CD4-positive, CD25-positive, alpha-beta regulatory T cell (primary cell): ENCODE data around the gene TIGAR. TPM values are rescaled to one million over a fixed set of nuclear protein-coding genes. Genes with fewer than 3 reads are reported as not detected.
A peak's percentile ranks its signal among the peaks of the same experiment; 100 is the strongest.

ENCODE experiments used
- ATAC-seq, 2 donors: fragments of 150-1000 bp; cut with Tn5 transposase; one replicate each; pipeline ENCODE4 v1.10.0; 2021; ENCODE audit warnings: low read depth in 2 of 2, moderate number of reproducible peaks in 2 of 2, moderate library complexity in 1 of 2
- DNase-seq, 3 donors: peaks; one replicate each; pipeline versions ENCODE4 v3.0.0 to v3.0.0-alpha.2; 2012 to 2022; ENCODE audit warnings: mixed read lengths in 1 of 3
- H3K27ac ChIP-seq: one replicate; pipeline ENCODE4 v1.7.0; 2013; ENCODE audit warnings: mild to moderate bottlenecking, low read length; ENCODE audit not compliant: insufficient read depth, poor library complexity, severe bottlenecking
- H3K27me3 ChIP-seq: one replicate; pipeline ENCODE4 v1.7.0; 2013; ENCODE audit warnings: low read length; ENCODE audit not compliant: control insufficient read depth, insufficient read depth
- H3K36me3 ChIP-seq: one replicate; pipeline ENCODE4 v1.7.0; 2013; ENCODE audit warnings: mild to moderate bottlenecking, low read length, moderate library complexity; ENCODE audit not compliant: control insufficient read depth, insufficient read depth
- H3K4me1 ChIP-seq: 2 replicates; pipeline ENCODE4 v1.7.0; 2013; ENCODE audit warnings: mild to moderate bottlenecking, low read length; ENCODE audit not compliant: insufficient read depth, control insufficient read depth, poor library complexity, severe bottlenecking
- H3K4me3 ChIP-seq: one replicate; pipeline ENCODE4 v1.7.0; 2013; ENCODE audit warnings: low read depth, mild to moderate bottlenecking, low read length, moderate library complexity
- H3K9me3 ChIP-seq, 2 experiments: 1 replicate in 1 of 2; 2 replicates in 1 of 2; pipeline ENCODE4 v1.7.0; 2013; ENCODE audit warnings: low read length in 2 of 2, mild to moderate bottlenecking in 1 of 2, moderate library complexity in 1 of 2; ENCODE audit not compliant: control insufficient read depth in 2 of 2
- H3K27ac Mint-ChIP-seq, 3 donors: one replicate each; pipeline ENCODE4 v1.8.0; 2020 to 2022; ENCODE audit warnings: mild to moderate bottlenecking in 3 of 3, mixed read lengths in 3 of 3, moderate library complexity in 2 of 3
- H3K27me3 Mint-ChIP-seq: one replicate; pipeline ENCODE4 v1.8.0; 2022; ENCODE audit warnings: mild to moderate bottlenecking, mixed read lengths
- H3K36me3 Mint-ChIP-seq: one replicate; pipeline ENCODE4 v1.8.0; 2020; ENCODE audit warnings: mixed read lengths
- H3K4me1 Mint-ChIP-seq, 4 donors: one replicate each; pipeline ENCODE4 v1.8.0; 2020 to 2022; ENCODE audit warnings: mixed read lengths in 4 of 4, mild to moderate bottlenecking in 1 of 4
- H3K4me3 Mint-ChIP-seq, 4 donors: one replicate each; pipeline ENCODE4 v1.8.0; 2020 to 2022; ENCODE audit warnings: mild to moderate bottlenecking in 4 of 4, mixed read lengths in 4 of 4, moderate library complexity in 3 of 4
- H3K9me3 Mint-ChIP-seq, 7 donors: one replicate each; pipeline ENCODE4 v1.8.0; 2020 to 2022; ENCODE audit warnings: mixed read lengths in 7 of 7, mild to moderate bottlenecking in 3 of 7, moderate library complexity in 2 of 7
- polyA plus RNA-seq, 4 donors: library from polyadenylated mRNA; unstranded; fragments of 300-500 nt; fragmentation: Illumina TruSeq; gene quantifications; one replicate each; pipeline ENCODE4 v1.2.3, GENCODE V29; 2021
- total RNA-seq: library from RNA; stranded (reverse); gene quantifications from one replicate; pipeline ENCODE4 v1.2.3, GENCODE V29; 2022

Gene TIGAR
- total and polyA plus RNA-seq, 5 donors from 2014 or later, result 2.1 to 13.3 (median 6.1) TPM

DNA sequence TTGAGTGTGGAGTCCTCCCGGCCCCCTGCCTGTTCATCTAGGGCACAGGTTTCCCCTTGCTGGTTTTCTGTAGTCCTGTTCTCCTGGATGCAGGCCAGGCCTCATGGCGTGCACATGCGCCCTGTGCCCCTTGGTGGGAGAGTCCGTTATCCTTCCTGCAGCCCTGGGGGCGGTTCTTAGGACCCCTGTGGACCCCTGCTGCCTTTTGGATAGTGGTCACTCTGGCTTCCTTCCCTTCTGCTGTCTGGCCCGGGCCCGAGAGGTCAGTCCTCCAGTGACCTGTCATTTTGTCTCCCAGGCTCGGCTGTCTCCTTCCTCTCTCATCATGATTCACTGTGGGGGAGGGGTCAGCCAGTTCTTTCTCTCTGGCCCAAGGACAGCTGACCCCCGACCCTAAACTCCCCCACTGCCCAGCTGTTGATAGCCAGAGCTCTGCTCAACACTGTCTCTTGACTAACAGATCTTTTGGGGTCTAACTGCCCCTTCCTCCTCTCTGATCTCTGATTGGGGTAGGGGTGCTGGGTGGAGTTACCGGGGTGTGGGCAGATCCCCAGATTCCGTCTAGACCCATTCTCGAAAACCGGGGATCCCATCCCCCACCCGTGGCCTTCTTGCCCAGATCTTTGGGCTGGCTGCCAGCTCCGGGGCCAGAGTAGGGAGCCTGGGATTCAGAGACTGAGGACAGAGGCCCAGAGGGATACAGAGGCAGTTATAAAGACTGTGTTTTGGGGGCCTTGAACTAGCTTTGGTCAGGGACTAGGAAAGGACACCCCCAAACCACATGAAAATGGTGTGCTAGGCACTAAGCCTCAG, 40.5 kb upstream of the TIGAR start:
- Mint-ChIP-seq H3K27me3 (no peaks in the 10 kb centered on the region), H3K4me3 (peak overlapping the region; percentile 72 to 96 (median 85)), H3K4me1 (peaks cover 33 to 93% (median 70%) of the 10 kb centered on the region in 4 donors), H3K9me3 (no peaks in the 10 kb centered on the region), H3K27ac (peak overlapping the region; percentile 89 to 96 (median 90)), H3K36me3 (peaks cover 54% of the 10 kb centered on the region)
- Histone ChIP-seq H3K9me3 (no peaks in the 10 kb centered on the region), H3K4me3 (peak overlapping the region; percentile 67), H3K27ac (peak overlapping the region; percentile 59), H3K36me3 (peaks cover 91% of the 10 kb centered on the region), H3K27me3 (no peaks in the 10 kb centered on the region), H3K4me1 (peaks cover 89% of the 10 kb centered on the region)
- ATAC-seq, result no peak
- no peak for DNase-seq

- peak overlapping the region; percentile 59 for H3K27ac ChIP-seq
- no peak for DNase-seq
- Mint-ChIP-seq H3K36me3 (peaks cover 58% of the 10 kb centered on the region), H3K4me1 (peaks cover 33 to 93% (median 70%) of the 10 kb centered on the region in 4 donors), H3K27ac (peak overlapping the region; percentile 71 to 90 (median 89)), H3K9me3 (no peaks in the 10 kb centered on the region), H3K4me3 (peak overlapping the region in 1 of 4 donors; percentile 61), H3K27me3 (no peaks in the 10 kb centered on the region)
- no peaks in the 10 kb centered on the region for H3K27me3 ChIP-seq
- H3K36me3 ChIP-seq, result peaks cover 94% of the 10 kb centered on the region
- no peak overlapping the region for H3K4me3 ChIP-seq
- no peaks in the 10 kb centered on the region for H3K9me3 ChIP-seq
- peaks cover 91% of the 10 kb centered on the region for H3K4me1 ChIP-seq
- no peak for ATAC-seq
These were observed 39.8 kb upstream of the TIGAR start for GRCh38 chr12:4281173-4281654.

GRCh38 chr12:4282103-4282891, 38.7 kb upstream of the TIGAR start:
- Mint-ChIP-seq H3K27ac (peak overlapping the region in 2 of 3 donors; percentile 65 to 75), H3K27me3 (no peaks in the 10 kb centered on the region), H3K4me3 (peak overlapping the region in 2 of 4 donors; percentile 67 to 90), H3K9me3 (no peaks in the 10 kb centered on the region), H3K4me1 (peaks cover 31 to 93% (median 66%) of the 10 kb centered on the region in 4 donors), H3K36me3 (peaks cover 58% of the 10 kb centered on the region)
- Histone ChIP-seq H3K27ac (peak overlapping the region; percentile 27), H3K4me1 (peaks cover 91% of the 10 kb centered on the region), H3K27me3 (no peaks in the 10 kb centered on the region), H3K4me3 (no peak overlapping the region), H3K36me3 (peaks cover 99% of the 10 kb centered on the region), H3K9me3 (no peaks in the 10 kb centered on the region)
- no peak for ATAC-seq
- no peak for DNase-seq

GRCh38 chr12:4282892-4283511, 38.0 kb upstream of the TIGAR start:
- H3K27ac Mint-ChIP-seq, result peak overlapping the region in 2 of 3 donors; percentile 69 to 75
- H3K27ac ChIP-seq, result peak overlapping the region; percentile 27
- peaks cover 99% of the 10 kb centered on the region for H3K36me3 ChIP-seq
- peaks cover 61% of the 10 kb centered on the region for H3K36me3 Mint-ChIP-seq
- H3K9me3 ChIP-seq, result no peaks in the 10 kb centered on the region
- H3K4me3 Mint-ChIP-seq, result peak overlapping the region in 2 of 4 donors; percentile 81 to 90
- ATAC-seq (peak in 1 of 2 donors; percentile 7), DNase-seq (no peak)
- no peaks in the 10 kb centered on the region for H3K27me3 Mint-ChIP-seq
- no peaks in the 10 kb centered on the region for H3K27me3 ChIP-seq
- H3K4me1 Mint-ChIP-seq, result peaks cover 35 to 94% (median 70%) of the 10 kb centered on the region in 4 donors
- peaks cover 91% of the 10 kb centered on the region for H3K4me1 ChIP-seq
- H3K9me3 Mint-ChIP-seq, result no peaks in the 10 kb centered on the region
- H3K4me3 ChIP-seq, result no peak overlapping the region

DNA sequence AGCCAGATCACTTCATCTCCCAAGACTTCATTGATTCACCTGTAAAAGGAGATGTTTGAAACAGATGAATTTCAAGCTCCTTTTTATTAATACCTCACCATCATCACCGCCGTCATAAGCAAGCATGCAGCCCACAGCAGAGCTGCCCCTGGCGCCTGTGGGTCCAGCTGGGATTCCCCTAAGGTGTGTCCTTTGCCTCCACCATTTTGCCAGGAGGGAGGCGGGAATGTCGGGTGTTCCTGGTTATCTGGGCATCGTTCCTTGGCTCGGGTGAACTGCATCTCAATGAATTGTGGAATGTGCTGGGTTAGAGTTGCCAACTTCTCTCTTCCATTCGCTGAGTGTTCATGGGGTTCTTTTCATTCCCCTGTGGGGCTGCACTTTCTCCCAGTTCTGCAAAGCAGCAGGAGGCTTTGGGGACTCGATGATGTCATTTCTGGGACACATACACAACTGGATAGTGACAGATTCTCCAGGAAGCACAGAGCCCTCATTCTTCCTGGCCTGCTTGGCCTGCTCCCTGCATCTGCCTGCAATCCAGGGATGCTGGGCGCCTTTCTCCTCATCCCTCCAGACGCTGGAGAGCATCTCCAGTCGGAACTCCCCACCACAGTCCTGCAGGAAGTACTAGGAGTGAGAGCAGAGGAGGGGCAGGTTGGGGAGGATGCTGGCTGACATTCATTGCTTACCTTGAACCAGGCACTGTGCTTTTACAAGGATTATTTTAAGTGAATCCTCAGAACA, 37.3 kb upstream of the TIGAR start:
- H3K27me3 ChIP-seq, result no peaks in the 10 kb centered on the region
- no peak for ATAC-seq
- no peak overlapping the region for H3K27ac ChIP-seq
- Mint-ChIP-seq H3K36me3 (peaks cover 61% of the 10 kb centered on the region), H3K4me3 (peak overlapping the region; percentile 3 to 81 (median 32)), H3K27me3 (no peaks in the 10 kb centered on the region), H3K4me1 (peaks cover 35 to 94% (median 70%) of the 10 kb centered on the region in 4 donors), H3K27ac (peak overlapping the region; percentile 69 to 92 (median 75)), H3K9me3 (no peaks in the 10 kb centered on the region)
- peaks cover 99% of the 10 kb centered on the region for H3K36me3 ChIP-seq
- no peak for DNase-seq
- H3K4me3 ChIP-seq, result no peak overlapping the region
- no peaks in the 10 kb centered on the region for H3K9me3 ChIP-seq
- peaks cover 91% of the 10 kb centered on the region for H3K4me1 ChIP-seq

DNA sequence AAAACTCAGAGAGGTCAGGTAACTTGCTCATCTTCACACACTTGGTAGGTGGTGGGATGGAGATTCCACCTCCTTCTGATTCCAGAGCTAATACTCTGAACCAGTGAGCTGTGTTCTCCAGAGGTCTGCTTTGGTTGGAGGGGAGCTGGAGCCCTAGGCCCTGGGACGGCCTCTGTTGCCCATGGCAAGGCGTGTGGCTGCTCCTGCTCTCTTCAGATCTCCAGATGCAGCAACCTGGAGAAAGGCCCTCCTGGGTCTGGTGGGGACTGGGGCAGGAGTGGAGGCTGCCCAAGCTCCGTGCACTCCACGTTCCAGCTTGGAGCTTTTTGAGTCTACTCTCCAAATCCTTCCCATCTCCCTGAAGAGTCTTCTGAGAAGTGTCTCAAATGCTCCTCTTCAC, 36.7 kb upstream of the TIGAR start:
- Mint-ChIP-seq H3K36me3 (peaks cover 61% of the 10 kb centered on the region), H3K27ac (peak overlapping the region in 1 of 3 donors; percentile 69), H3K27me3 (no peaks in the 10 kb centered on the region), H3K9me3 (no peaks in the 10 kb centered on the region), H3K4me1 (peaks cover 30 to 94% (median 67%) of the 10 kb centered on the region in 4 donors), H3K4me3 (peak overlapping the region in 1 of 4 donors; percentile 19)
- no peaks in the 10 kb centered on the region for H3K27me3 ChIP-seq
- ATAC-seq (no peak), DNase-seq (no peak)
- H3K4me1 ChIP-seq, result peaks cover 90% of the 10 kb centered on the region
- no peak overlapping the region for H3K27ac ChIP-seq
- H3K9me3 ChIP-seq, result no peaks in the 10 kb centered on the region
- no peak overlapping the region for H3K4me3 ChIP-seq
- peaks cover 99% of the 10 kb centered on the region for H3K36me3 ChIP-seq

- peaks cover 99% of the 10 kb centered on the region for H3K36me3 ChIP-seq
- H3K27me3 ChIP-seq, result no peaks in the 10 kb centered on the region
- H3K4me3 ChIP-seq, result no peak overlapping the region
- no peaks in the 10 kb centered on the region for H3K27me3 Mint-ChIP-seq
- no peaks in the 10 kb centered on the region for H3K9me3 ChIP-seq
- H3K9me3 Mint-ChIP-seq, result no peaks in the 10 kb centered on the region
- peak overlapping the region in 2 of 3 donors; percentile 62 to 90 for H3K27ac Mint-ChIP-seq
- ATAC-seq, result no peak
- H3K4me3 Mint-ChIP-seq, result peak overlapping the region in 1 of 4 donors; percentile 63
- peak overlapping the region; percentile 28 for H3K27ac ChIP-seq
- H3K4me1 Mint-ChIP-seq, result peaks cover 25 to 93% (median 63%) of the 10 kb centered on the region in 4 donors
- no peak for DNase-seq
- peaks cover 90% of the 10 kb centered on the region for H3K4me1 ChIP-seq
- H3K36me3 Mint-ChIP-seq, result peaks cover 58% of the 10 kb centered on the region
These were observed 35.9 kb upstream of the TIGAR start for GRCh38 chr12:4285070-4285469.
